Measurements from ENCODE around the gene NEUROD2.

The NEUROD2 gene

GRCh38 chr17:39636927-39637736 lies 29.4 kb upstream of the NEUROD2 start, which contains the start of gene STARD3:
Gene STARD3 (plus strand): TSS chr17:39637144. CDS start chr17:39653532, 16,388 bp downstream.
- H3K4me3 ChIP-seq (ENCODE audit: low read depth, low read length) = peak within 1 kb of the TSS; percentile 87

GRCh38 chr17:39636587-39636926 lies 28.8 kb upstream of the NEUROD2 start:
- no peak for DNase-seq (ENCODE audit: low read depth)
- H3K4me3 ChIP-seq (ENCODE audit: low read depth, low read length) = peak overlapping the region; percentile 87

More at GRCh38 chr17:39636927-39637736, 29.4 kb upstream of the NEUROD2 start, which contains the start of gene STARD3:
- peak; percentile 56 for DNase-seq (ENCODE audit: low read depth)

- DNase-seq (ENCODE audit: low read depth) = no peak
- H3K4me3 ChIP-seq (ENCODE audit: low read depth, low read length) = no peak overlapping the region
Measured at GRCh38 chr17:39635614-39636176, 28.0 kb upstream of the NEUROD2 start.

- no peak for DNase-seq (ENCODE audit: low read depth)
Measured at GRCh38 chr17:39634384-39634871, 26.7 kb upstream of the NEUROD2 start.

GRCh38 chr17:39633570-39634183 lies 26.0 kb upstream of the NEUROD2 start:
- H3K4me3 ChIP-seq (ENCODE audit: low read depth, low read length) = no peak overlapping the region
- DNase-seq (ENCODE audit: low read depth) = no peak

More at GRCh38 chr17:39634384-39634871, 26.7 kb upstream of the NEUROD2 start:
- H3K4me3 ChIP-seq (ENCODE audit: low read depth, low read length) = no peak overlapping the region

- no peak for DNase-seq (ENCODE audit: low read depth)
- H3K4me3 ChIP-seq (ENCODE audit: low read depth, low read length) = no peak overlapping the region
Measured at GRCh38 chr17:39632153-39632941, 24.6 kb upstream of the NEUROD2 start.

- no peak overlapping the region for H3K4me3 ChIP-seq (ENCODE audit: low read depth, low read length)
- DNase-seq (ENCODE audit: low read depth) = no peak
Measured at GRCh38 chr17:39631403-39631802, 23.7 kb upstream of the NEUROD2 start.

- H3K4me3 ChIP-seq (ENCODE audit: low read depth, low read length) = no peak overlapping the region
- DNase-seq (ENCODE audit: low read depth) = no peak
Measured at GRCh38 chr17:39629898-39630297, 22.2 kb upstream of the NEUROD2 start.

- DNase-seq (ENCODE audit: low read depth) = no peak
- H3K4me3 ChIP-seq (ENCODE audit: low read depth, low read length) = no peak overlapping the region
Measured at GRCh38 chr17:39629494-39629880, 21.8 kb upstream of the NEUROD2 start.

- DNase-seq (ENCODE audit: low read depth) = no peak
- H3K4me3 ChIP-seq (ENCODE audit: low read depth, low read length) = no peak overlapping the region
Measured at GRCh38 chr17:39628655-39629493, 21.2 kb upstream of the NEUROD2 start.

- no peak for DNase-seq (ENCODE audit: low read depth)
- no peak overlapping the region for H3K4me3 ChIP-seq (ENCODE audit: low read depth, low read length)
Measured at GRCh38 chr17:39627712-39628516, 20.2 kb upstream of the NEUROD2 start.

GRCh38 chr17:39627047-39627711 lies 19.5 kb upstream of the NEUROD2 start:
- DNase-seq (ENCODE audit: low read depth) = no peak
- H3K4me3 ChIP-seq (ENCODE audit: low read depth, low read length) = peak overlapping the region; percentile 32

- no peak for DNase-seq (ENCODE audit: low read depth)
- peak within 1 kb of the TSS; percentile 32 for H3K4me3 ChIP-seq (ENCODE audit: low read depth, low read length)
Measured at GRCh38 chr17:39626171-39627046, 18.7 kb upstream of the NEUROD2 start, which contains the start of gene PPP1R1B. Gene PPP1R1B (plus strand): TSS chr17:39626952. CDS start chr17:39627393, 441 bp downstream.

GRCh38 chr17:39625198-39625785 lies 17.6 kb upstream of the NEUROD2 start:
- no peak for DNase-seq (ENCODE audit: low read depth)
- H3K4me3 ChIP-seq (ENCODE audit: low read depth, low read length) = no peak overlapping the region

GRCh38 chr17:39624313-39624712 lies 16.6 kb upstream of the NEUROD2 start:
- H3K4me3 ChIP-seq (ENCODE audit: low read depth, low read length) = no peak overlapping the region
- no peak for DNase-seq (ENCODE audit: low read depth)

- DNase-seq (ENCODE audit: low read depth) = no peak
- H3K4me3 ChIP-seq (ENCODE audit: low read depth, low read length) = no peak overlapping the region
Measured at GRCh38 chr17:39623356-39623950, 15.7 kb upstream of the NEUROD2 start.
